CD4-positive, alpha-beta T cell treated with Interleukin-6 for 4 hours (primary cell): ENCODE results near the gene DMAC2.
"Not testable (repeated sequence)": the region's sequence is repeated elsewhere in the genome, so short reads cannot be mapped to it uniquely, and the experiment has no call there.

Experiments
- DNase-seq: peaks from one replicate; pipeline ENCODE4 v3.0.0-alpha.2; 2020; ENCODE audit warnings: mixed read lengths

Gene DMAC2

GRCh38 chr19:41439441-41440222, at the start of gene DMAC2:
Gene DMAC2, minus strand, starts transcription at chr19:41439912. Its CDS starts 13 bp downstream, at chr19:41439899.
- peak; percentile 97 for DNase-seq

GRCh38 chr19:41486953-41487352, 47.2 kb upstream of the DMAC2 start:
- DNase-seq: not testable (repeated sequence)

GRCh38 chr19:41484822-41485221, 45.1 kb upstream of the DMAC2 start:
- no peak for DNase-seq

- DNase-seq: no peak
These were observed 40.6 kb upstream of the DMAC2 start for GRCh38 chr19:41480336-41480735.

GRCh38 chr19:41479757-41480191, 40.1 kb upstream of the DMAC2 start:
- no peak for DNase-seq

GRCh38 chr19:41478875-41479756, 39.4 kb upstream of the DMAC2 start:
- no peak for DNase-seq

- no peak for DNase-seq
These were observed 38.5 kb upstream of the DMAC2 start for GRCh38 chr19:41478171-41478570.

- no peak for DNase-seq
These were observed 36.9 kb upstream of the DMAC2 start for GRCh38 chr19:41476583-41476982.

- DNase-seq: not testable (repeated sequence)
These were observed 23.8 kb upstream of the DMAC2 start for GRCh38 chr19:41463257-41464256.

- DNase-seq: no peak
These were observed 22.8 kb upstream of the DMAC2 start for GRCh38 chr19:41462497-41462896.

GRCh38 chr19:41457241-41457640, 17.5 kb upstream of the DMAC2 start:
- DNase-seq: no peak

GRCh38 chr19:41456342-41456918, 16.7 kb upstream of the DMAC2 start:
- DNase-seq: no peak

GRCh38 chr19:41455936-41456335, 16.2 kb upstream of the DMAC2 start:
- no peak for DNase-seq

- DNase-seq: no peak
These were observed 13.0 kb upstream of the DMAC2 start for GRCh38 chr19:41452584-41453275.

- DNase-seq: no peak
These were observed 10.1 kb upstream of the DMAC2 start for GRCh38 chr19:41449865-41450178.

GRCh38 chr19:41449079-41449864, 9.6 kb upstream of the DMAC2 start:
- DNase-seq: peak; percentile 76

- no peak for DNase-seq
These were observed 8.1 kb upstream of the DMAC2 start for GRCh38 chr19:41447732-41448332.

- no peak for DNase-seq
These were observed 5.9 kb upstream of the DMAC2 start for GRCh38 chr19:41445575-41445974.

- no peak for DNase-seq
These were observed 4.2 kb upstream of the DMAC2 start for GRCh38 chr19:41443813-41444455.
